Endothelial cell of umbilical vein (primary cell): Measurements from ENCODE around the gene TMEM154. TPM values are rescaled to one million over a fixed set of nuclear protein-coding genes. Genes with fewer than 3 reads are reported as not detected.

Experiments
- BruUV-seq: library from RNA; stranded (reverse); fragments of 400-500 nt; replicated peaks from 2 replicates; lab custom pipeline; 2021; lab: Mats Ljungman, UMichigan
- CTCF ChIA-PET: fragments of 300-600, 350-600 bp; sonication (Branson Sonifier 250); formaldehyde crosslinking; loops from one replicate; lab custom pipeline; 2021; ENCODE audit warnings: antibody characterized with exemption, inconsistent platforms; lab: Charles Lee
- POLR2A ChIA-PET: fragments of 300-600, 350-600 bp; sonication (Branson Sonifier 250); formaldehyde crosslinking; loops from one replicate; lab custom pipeline; 2021; ENCODE audit warnings: antibody characterized with exemption, inconsistent platforms; lab: Charles Lee
- DNase-seq: peaks from one replicate; pipeline ENCODE4 v3.0.0-alpha.2; 2011; ENCODE audit warnings: low read depth, low spot score
- FAIRE-seq: peaks from 2 replicates; lab custom pipeline; 2011; peaks lifted over from hg19 to GRCh38; lab: Jason Lieb, UNC
- H2AFZ ChIP-seq: 2 replicates; pipeline ENCODE4 v1.6.0; 2012; ENCODE audit warnings: low read depth, low read length, control low read depth, inconsistent platforms
- H3K27ac ChIP-seq: 2 replicates; pipeline ENCODE4 v1.5.1; 2011; ENCODE audit warnings: low read depth, mild to moderate bottlenecking, control low read depth, low read length, moderate library complexity; ENCODE audit not compliant: insufficient read depth
- H3K27me3 ChIP-seq, 2 experiments: 2 replicates each; pipeline versions ENCODE4 v1.6.0 to v1.6.1; 2011; ENCODE audit warnings: low read length in 2 of 2, mixed read lengths in 1 of 2; ENCODE audit not compliant: control insufficient read depth in 2 of 2, insufficient read depth in 2 of 2
- H3K36me3 ChIP-seq, 2 experiments: 2 replicates in 1 of 2; 3 replicates in 1 of 2; pipeline ENCODE4 v1.5.1; 2011; ENCODE audit warnings: low read length in 2 of 2, mild to moderate bottlenecking in 1 of 2, moderate library complexity in 1 of 2; ENCODE audit not compliant: control insufficient read depth in 2 of 2, insufficient read depth in 2 of 2; ENCODE audit errors: extremely low read depth in 1 of 2
- H3K4me1 ChIP-seq: 3 replicates; pipeline ENCODE4 v1.5.1; 2011; ENCODE audit warnings: mild to moderate bottlenecking, low read length; ENCODE audit not compliant: control insufficient read depth, insufficient read depth; ENCODE audit errors: extremely low read depth
- H3K4me2 ChIP-seq: 2 replicates; pipeline ENCODE4 v1.6.1; 2011; ENCODE audit warnings: low read length, control low read depth, mixed read lengths; ENCODE audit not compliant: insufficient read depth
- H3K4me3 ChIP-seq, 3 experiments: fragments of 200-600 bp in 1 of 3; sonication (generic), shearing (Covaris generic) in 1 of 3; replicated peaks in 1 of 3; 2 replicates each; pipeline ENCODE4 v1.5.1; 2011 to 2016; ENCODE audit warnings: control low read depth in 3 of 3, low read length in 3 of 3, mild to moderate bottlenecking in 2 of 3, inconsistent platforms in 1 of 3, low read depth in 1 of 3, moderate library complexity in 1 of 3; ENCODE audit not compliant: insufficient read depth in 1 of 3
- H3K79me2 ChIP-seq: 2 replicates; pipeline ENCODE4 v1.6.0; 2012; ENCODE audit warnings: low read length, inconsistent platforms; ENCODE audit not compliant: control insufficient read depth, insufficient read depth
- H3K9ac ChIP-seq: replicated peaks from 2 replicates; pipeline ENCODE3; 2011; ENCODE audit warnings: low read length, control low read depth; ENCODE audit not compliant: insufficient read depth; ENCODE audit errors: extremely low read depth
- H3K9me1 ChIP-seq: replicated peaks from 3 replicates; pipeline ENCODE4 v1.6.0; 2011; ENCODE audit warnings: mild to moderate bottlenecking, low read length; ENCODE audit not compliant: control insufficient read depth, insufficient read depth; ENCODE audit errors: extremely low read depth
- H3K9me3 ChIP-seq: replicated peaks from 2 replicates; pipeline ENCODE4 v1.5.1; 2012; ENCODE audit warnings: low read length, inconsistent platforms; ENCODE audit not compliant: control insufficient read depth, insufficient read depth
- H4K20me1 ChIP-seq: replicated peaks from 2 replicates; pipeline ENCODE3; 2011; ENCODE audit warnings: mild to moderate bottlenecking, low read length; ENCODE audit not compliant: control insufficient read depth, insufficient read depth; ENCODE audit errors: extremely low read depth
- CTCF ChIP-seq, 2 donors: IDR thresholded peaks; 1 replicate in 1 of 2; 2 replicates in 1 of 2; pipeline ENCODE4 v1.5.1; 2011; ENCODE audit warnings: low read length in 2 of 2, mild to moderate bottlenecking in 2 of 2, moderate library complexity in 2 of 2, control low read depth in 1 of 2, inconsistent platforms in 1 of 2, low read depth in 1 of 2; ENCODE audit not compliant: insufficient read depth in 1 of 2; ENCODE audit errors: extremely low read depth in 1 of 2
- FOS ChIP-seq: IDR thresholded peaks from 2 replicates; pipeline ENCODE4 v1.6.1; 2011; ENCODE audit warnings: mild to moderate bottlenecking, low read length, moderate library complexity, borderline replicate concordance; ENCODE audit not compliant: insufficient read depth
- GATA2 ChIP-seq: IDR thresholded peaks from 2 replicates; pipeline ENCODE4 v1.7.0; 2011; ENCODE audit warnings: low read depth, mild to moderate bottlenecking, moderate library complexity, mixed read lengths, low read length; ENCODE audit not compliant: insufficient read length, insufficient read depth
- JUN ChIP-seq: IDR thresholded peaks from 2 replicates; pipeline ENCODE4 v1.6.1; 2011; ENCODE audit warnings: borderline replicate concordance, low read depth; ENCODE audit not compliant: insufficient read length, insufficient read depth
- MAX ChIP-seq: IDR thresholded peaks from 2 replicates; pipeline ENCODE4 v1.6.1; 2011; ENCODE audit not compliant: insufficient read depth, insufficient read length
- MYC ChIP-seq: IDR thresholded peaks from one replicate; pipeline ENCODE4 v1.6.1; 2011; ENCODE audit warnings: mild to moderate bottlenecking, low read depth, low read length
- POLR2A ChIP-seq: IDR thresholded peaks from 2 replicates; pipeline ENCODE4 v1.6.1; 2012; ENCODE audit warnings: low read depth, mild to moderate bottlenecking, control low read depth, low read length
- POLR2AphosphoS5 ChIP-seq: IDR thresholded peaks from 2 replicates; pipeline ENCODE4 v1.6.1; 2012; ENCODE audit warnings: low read depth, mild to moderate bottlenecking, control low read depth, low read length, moderate library complexity; ENCODE audit not compliant: insufficient read depth
- dilution Hi-C: fragments of 300-500 bp; cut with MboI; formaldehyde crosslinking; loops from one replicate; pipeline ENCODE4 v1.15.0; 2019; ENCODE audit warnings: low sequenced_read_pairs; ENCODE audit not compliant: extremely low pct_ligation_motif_present
- intact Hi-C: fragments of 100-400 bp; cut with micrococcal nuclease; formaldehyde crosslinking; loops from one replicate; pipeline ENCODE4 v1.10.0; 2022
- polyA plus RNA-seq, 4 experiments: library from polyadenylated mRNA; depleted of rRNA in 3 of 4; stranded (reverse) in 3 of 4; unstranded in 1 of 4; fragments of >200 nt; gene quantifications; 2 replicates each; pipeline versions ENCODE4 v1.2.1 to v1.2.3, GENCODE V29; 2011 to 2012; ENCODE audit warnings: missing spikeins in 1 of 4
- total RNA-seq: library from RNA; stranded (reverse); gene quantifications from 2 replicates; pipeline ENCODE4 v1.2.3, GENCODE V29; 2021

Gene TMEM154
- total and polyA plus RNA-seq, 2 donors (not counting 3 experiments of a cell fraction or from before 2014, with no cell fraction given): 5.4 to 50.0 TPM

GRCh38 chr4:152655272-152656129 lies 24.3 kb downstream of the TMEM154 start:
- FAIRE-seq (no peak), DNase-seq (no peak)
- Histone ChIP-seq H3K9me1 (no peaks in the 10 kb centered on the region), H3K4me1 (no peaks in the 10 kb centered on the region), H3K36me3 (no peaks in the 10 kb centered on the region), H3K27me3 (no peaks in the 10 kb centered on the region), H3K4me3 (no peak overlapping the region), H4K20me1 (no peaks in the 10 kb centered on the region), H2AFZ (no peak overlapping the region), H3K27ac (no peak overlapping the region), H3K4me2 (no peak overlapping the region), H3K9ac (no peak overlapping the region), H3K79me2 (peaks cover 11% of the 10 kb centered on the region), H3K9me3 (no peaks in the 10 kb centered on the region)
- no peak for TF ChIP-seq CTCF (IDR thresholded peaks at IDR 0.05; ENCODE audit: extremely low read depth in 1 of 2, insufficient read depth in 1 of 2, low read depth in 1 of 2, low read length in 2 of 2)
- no peak for TF ChIP-seq MAX
- TF ChIP-seq GATA2: no peak
- TF ChIP-seq POLR2A: no peak
- no peak for TF ChIP-seq MYC
- no peak for TF ChIP-seq FOS
- TF ChIP-seq JUN: no peak
- TF ChIP-seq POLR2AphosphoS5: no peak
- BruUV-seq: no TSS peak
- ChIA-PET POLR2A (no interaction called here), CTCF (interaction anchor here (1.1 to 2.3 kb wide), 2 partner anchors 16 to 154 kb away, joined by 4 to 6 read pairs; no protein-coding TSS in a partner anchor)
- dilution Hi-C loops (no loop called here), intact Hi-C loops (no loop called here)
